Measurements from ENCODE around the gene ST6GALNAC2.
"Not testable (repeated sequence)": the region's sequence is repeated elsewhere in the genome, so short reads cannot be mapped to it uniquely, and the experiment has no call there.

The ST6GALNAC2 gene

DNA sequence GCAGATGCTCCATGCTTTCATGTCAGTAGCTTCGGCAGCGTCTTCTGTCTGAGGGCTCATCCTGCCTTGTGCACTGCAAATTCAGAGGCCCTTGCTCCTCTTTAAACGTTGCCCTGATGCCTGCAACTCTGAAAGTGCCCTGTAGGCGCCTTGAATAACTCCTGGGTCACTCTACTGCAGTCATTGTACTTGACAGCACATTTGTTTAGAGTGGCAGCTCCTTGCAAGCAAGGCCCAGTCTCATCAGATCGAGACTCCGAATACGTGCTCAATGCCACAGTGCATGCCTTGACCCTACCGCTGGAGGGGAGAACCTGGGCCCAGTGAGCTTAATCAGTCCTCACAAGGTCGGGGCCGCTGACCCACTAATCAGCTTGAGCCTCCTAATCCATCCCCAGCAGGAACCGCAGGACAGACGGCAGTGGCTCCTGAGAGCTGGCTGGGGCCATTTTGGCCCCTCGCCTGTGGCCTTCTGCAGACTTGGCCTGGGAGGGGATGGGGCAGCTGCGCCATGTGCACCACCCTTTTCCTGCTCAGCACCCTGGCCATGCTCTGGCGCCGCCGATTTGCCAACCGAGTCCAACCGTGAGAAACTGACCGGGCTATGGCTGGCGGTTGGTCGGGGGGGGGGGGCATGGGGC, 45.9 kb downstream of the ST6GALNAC2 start, which contains the start of gene PRCD:
PRCD (plus strand) TSS at position 414 of the 641 bp plus-strand sequence; CDS start at position 512, 98 bp downstream.
- no peak for DNase-seq (ENCODE audit: low read depth)

DNA sequence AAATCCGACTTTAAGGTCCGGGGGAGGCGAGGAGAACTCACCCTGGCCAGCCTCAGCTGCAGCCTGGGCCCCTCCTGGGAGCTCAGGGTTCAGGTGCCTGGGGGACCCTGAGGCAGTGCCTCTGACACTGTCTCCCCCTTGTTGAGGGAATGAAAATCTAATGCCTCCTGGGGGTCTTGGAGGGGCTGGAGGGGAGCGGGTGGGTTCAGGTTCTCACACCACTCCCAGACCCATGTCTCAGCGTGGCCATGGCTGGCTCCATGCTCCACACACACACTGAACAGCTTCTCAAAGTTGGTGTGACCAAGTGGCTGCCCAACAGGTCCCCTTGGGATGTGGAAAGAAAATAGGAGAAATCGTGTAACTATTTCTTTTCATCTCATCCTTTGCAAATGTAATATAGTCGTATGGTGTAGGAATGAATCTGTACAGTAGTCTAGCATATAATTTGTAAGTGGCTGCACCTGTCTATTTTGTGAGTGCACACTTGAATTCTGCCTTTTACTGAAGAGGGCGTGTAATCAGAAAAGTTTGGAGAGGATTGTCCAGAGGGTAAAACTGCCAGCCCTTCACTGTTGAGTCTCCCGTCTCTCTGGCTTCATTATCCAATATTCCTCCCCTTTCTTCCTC, 46.6 kb downstream of the ST6GALNAC2 start:
- no peak for DNase-seq (ENCODE audit: low read depth)

DNA sequence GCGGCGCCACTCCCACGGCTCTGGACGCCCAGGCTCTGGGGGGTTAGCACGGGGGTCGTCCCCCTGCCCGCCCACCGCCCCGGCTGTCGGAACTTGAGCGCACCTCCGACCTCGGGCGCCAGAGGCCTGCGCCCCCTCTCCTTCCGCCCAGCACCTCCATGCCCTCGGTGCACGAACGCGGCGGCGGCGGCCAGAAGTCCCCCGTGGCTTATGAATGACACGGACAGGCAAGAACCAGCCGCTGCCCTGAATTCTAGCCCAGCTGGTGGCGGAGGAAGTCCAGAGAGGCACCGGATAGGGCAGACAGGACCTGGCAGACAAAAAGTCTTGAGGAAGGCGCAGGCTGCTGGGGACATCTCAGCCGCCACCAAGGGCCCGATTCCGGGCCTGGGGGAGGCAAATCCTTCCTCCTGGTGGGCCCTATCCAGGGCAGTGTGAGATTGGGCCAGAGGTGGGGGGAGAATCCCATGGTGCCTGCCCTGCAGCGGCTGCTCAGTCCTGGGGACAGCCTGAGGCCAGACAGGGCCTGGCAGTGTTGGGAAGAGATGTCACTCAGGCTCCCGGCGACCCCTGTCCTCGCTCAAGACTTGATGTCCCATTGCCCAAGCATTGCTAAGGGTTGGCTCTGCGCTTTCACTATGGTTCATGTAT, 47.3 kb downstream of the ST6GALNAC2 start:
- no peak for DNase-seq (ENCODE audit: low read depth)

DNA sequence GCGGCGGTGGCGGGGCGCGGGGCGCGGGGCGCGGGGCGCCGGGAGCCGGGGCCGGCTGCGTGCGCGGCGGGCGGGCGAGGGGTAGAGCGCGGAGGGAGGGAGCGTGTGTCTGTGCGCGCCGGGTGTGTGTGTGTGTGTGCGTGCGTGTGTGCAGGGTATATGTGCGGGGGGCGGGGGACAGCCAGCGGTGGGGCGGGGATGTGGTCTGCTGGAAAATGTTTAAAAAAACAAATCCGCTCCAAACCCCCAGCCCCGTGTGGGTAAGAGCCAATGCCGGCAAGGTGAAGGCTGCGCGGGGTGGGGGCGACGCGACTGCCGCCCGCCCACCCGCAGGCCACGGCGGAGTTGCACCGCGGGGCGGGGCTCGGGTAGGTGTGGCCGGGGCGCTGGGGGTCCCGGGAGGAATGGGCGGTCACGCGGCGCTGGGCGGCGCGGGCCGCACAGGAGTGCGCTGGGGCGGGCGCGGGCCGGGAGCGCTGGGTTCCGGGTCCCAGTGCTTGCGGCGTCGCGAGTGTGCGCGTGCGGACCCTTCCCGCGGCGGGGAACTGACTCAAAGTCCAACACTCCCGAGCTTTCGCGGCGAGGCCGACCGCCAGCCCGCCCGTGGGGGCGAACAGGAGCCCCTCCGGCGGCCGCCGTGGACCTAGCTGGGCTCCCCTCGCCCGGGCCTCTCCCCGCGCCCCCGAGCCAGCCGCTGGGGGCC, 47.9 kb downstream of the ST6GALNAC2 start, which contains the start of gene CYGB:
CYGB (minus strand) TSS at position 132 of the 703 bp plus-strand sequence. CDS start 167 bp downstream, outside the sequence.
- no peak for DNase-seq (ENCODE audit: low read depth)

DNA sequence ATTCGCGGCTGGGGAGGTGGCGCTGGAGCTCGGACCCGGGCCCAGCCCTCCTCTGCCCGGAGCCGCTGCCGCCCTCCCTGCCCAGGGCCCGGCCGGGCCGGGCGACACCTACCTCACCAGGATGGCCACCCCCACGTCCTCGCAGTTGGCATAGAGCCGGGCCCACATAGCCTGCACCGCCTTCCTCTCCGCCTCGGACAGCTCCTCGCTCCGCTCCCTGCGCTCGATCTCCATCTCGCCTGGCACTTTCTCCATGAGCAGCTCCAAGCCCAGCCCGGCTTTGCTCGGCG, 48.4 kb downstream of the ST6GALNAC2 start:
- no peak for DNase-seq (ENCODE audit: low read depth)

DNA sequence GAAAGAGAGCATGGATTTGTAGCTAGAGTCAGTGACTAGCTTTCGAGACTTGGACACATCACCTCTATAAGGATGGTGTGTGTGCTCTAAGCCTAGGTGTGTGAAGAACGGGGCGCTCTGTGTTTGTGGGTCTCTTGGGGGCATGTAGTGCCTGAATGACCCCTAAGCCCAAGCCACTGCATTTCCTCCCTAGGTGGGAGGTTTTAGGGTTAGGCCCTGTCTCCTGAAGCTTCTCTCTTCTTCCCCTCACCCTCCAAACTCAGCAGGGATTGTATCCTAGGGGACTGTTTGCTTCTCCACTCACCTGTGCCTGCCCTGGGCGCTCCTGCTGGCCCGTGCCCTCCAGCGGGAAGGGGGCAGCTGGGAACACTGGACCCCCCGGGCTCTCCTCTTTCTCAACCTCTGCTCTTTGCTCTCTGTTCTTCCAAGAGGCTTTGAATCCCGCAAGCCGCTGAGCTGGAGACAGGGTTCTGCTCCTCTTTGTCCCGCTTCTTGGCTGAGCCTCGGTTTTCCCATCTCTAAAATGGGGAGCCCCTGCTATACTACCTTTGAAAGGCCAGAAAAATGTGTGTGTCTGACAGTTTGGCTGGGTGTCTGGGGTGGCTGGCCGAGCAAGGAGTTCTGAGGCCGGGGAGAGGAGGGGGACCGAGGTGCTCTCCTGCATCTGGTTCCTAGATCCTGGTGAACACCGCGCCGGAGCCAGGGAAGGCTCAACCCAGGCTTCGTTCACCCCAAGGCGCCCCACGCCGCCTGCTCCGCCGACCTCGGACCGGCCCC, 49.0 kb downstream of the ST6GALNAC2 start:
- DNase-seq (ENCODE audit: low read depth), result no peak

DNA sequence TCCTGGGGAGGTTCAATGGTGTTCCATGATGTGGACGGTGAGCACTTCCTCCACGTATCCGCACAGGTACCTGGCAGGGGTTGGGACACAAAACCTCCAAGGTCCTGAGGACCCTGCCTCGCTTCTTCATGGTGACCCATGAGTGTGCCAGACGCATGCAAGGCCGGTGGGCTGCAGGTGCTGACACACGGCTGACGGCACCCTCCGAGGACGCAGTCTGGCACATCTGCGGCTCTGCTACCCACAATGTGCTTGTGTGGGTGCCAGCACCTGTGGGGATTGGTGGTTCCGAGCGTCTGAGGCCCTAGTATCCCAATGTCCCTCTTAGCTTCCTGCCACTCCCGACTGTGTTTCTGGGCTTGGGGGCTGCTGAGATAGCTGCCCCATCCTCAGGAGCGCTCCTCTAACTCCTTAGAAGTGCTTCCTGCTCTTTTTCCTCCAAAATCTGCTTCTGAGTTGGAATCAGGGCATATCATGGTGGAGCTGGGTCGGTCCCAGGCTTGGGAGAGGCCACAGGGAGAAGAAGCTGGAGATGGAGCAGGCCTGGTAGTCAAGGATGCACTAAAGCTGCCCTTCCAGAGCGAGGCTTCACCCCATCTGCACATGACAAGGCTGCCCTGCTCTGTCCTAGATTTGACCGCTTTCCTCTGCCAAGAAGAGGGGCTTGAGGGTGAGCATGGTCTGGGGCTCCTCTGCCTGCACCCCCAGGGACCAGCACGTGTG, 49.7 kb downstream of the ST6GALNAC2 start:
- DNase-seq (ENCODE audit: low read depth), result no peak

DNA sequence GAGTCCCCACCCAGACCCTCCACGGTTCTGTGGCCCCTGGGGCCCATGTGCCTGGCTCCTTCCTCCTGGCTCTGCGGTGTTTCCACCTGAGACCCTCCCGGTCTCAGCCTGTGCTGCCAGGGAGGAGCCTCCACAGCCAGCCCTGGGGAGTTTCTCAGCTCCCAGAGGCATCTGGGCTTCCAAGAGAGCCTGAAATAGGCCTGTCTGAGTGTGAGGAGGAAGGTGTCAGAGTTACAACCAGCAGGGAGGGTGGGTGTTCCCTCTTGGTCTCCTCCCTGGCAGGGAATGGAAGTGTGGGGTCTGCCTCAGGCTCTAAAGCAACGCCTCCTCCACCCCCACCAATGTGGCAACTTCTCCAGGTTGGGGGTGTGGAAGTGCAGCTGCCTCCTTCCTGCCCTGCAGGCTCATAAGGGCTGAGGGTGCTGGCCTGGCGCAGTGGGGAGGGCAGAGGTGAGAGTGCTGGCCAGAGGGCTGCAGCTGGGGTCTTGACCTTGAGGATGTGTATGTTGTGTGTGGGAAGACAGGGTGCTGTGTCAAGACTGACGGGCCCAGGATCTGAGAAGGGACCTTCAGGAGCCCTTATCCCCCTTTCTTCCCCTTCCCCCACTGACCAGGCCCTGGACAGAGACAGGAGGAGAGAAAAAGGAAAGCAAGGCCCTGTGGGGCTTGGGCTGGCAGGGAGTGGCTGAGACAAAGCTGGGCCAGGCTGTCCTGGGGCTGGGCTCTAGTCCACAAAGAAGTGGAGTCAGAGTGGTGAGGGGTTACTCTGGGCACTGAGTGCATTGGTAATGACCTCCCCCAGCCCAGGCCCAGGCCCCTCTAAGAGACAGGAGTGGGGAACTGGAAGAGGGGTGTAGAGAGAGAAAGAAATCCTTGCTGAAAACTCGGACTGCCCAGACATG, 50.6 kb downstream of the ST6GALNAC2 start:
- DNase-seq (ENCODE audit: low read depth), result no peak

DNA sequence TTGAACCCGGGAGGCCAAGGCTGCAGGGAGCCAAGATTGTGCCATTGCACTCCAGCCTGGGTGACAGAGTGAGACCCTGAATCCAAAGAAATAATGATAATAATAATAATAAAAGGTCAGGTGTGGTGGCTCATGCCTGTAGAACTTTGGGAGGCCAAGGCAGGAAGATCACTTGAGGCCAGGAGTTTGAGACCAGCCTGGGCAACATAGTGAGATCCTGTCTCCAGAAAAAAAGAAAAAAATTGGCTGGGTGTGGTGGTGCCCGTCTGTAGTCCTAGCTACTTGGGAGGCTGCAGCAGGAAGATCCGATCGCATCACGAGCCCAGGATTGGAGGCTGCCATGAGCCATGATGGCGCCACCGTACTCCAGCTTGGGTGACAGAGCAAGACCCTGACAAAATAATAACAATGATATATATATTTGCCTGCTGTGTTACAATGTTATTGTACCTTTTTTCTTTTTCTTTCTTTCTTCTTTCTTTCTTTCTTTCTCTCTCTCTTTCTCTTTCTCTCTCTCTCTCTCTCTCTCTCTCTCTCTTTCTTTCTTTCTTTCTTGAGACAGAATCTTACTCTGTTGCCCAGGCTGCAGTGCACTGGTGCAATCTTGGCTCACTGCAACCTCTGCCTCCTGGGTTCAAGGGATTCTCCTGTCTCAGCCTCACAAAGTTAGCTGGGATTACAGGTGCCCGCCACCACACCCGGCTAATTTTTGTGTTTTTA, 51.9 kb downstream of the ST6GALNAC2 start:
- DNase-seq (ENCODE audit: low read depth), result not testable (repeated sequence)

DNA sequence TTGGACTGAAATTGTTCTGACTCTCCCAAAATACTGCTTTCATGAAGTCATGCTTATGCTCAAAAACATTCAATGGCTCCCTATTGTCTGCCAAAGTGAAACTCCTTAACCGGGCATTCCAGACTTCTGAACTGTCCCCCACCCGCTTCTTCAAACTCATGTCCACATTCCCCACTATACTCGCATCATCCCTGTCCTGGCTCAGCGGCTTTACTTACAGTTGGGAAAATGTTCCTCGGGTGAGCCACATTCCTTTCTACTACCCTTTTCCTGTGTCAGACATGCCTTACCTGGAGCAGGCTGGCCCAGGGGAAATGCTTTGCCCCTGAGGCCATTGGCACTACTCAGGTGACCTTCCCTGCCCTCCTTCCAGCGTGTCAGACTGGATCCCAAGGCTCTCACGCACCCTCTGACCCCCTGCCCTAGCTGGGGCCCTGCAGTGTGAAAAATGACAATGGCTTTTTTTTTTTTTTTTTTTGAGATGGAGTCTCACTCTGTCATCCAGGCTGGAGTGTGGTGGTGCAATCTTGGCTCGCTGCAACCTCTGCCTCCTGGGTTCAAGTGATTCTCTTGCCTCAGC, 53.5 kb downstream of the ST6GALNAC2 start:
- no peak for DNase-seq (ENCODE audit: low read depth)

DNA sequence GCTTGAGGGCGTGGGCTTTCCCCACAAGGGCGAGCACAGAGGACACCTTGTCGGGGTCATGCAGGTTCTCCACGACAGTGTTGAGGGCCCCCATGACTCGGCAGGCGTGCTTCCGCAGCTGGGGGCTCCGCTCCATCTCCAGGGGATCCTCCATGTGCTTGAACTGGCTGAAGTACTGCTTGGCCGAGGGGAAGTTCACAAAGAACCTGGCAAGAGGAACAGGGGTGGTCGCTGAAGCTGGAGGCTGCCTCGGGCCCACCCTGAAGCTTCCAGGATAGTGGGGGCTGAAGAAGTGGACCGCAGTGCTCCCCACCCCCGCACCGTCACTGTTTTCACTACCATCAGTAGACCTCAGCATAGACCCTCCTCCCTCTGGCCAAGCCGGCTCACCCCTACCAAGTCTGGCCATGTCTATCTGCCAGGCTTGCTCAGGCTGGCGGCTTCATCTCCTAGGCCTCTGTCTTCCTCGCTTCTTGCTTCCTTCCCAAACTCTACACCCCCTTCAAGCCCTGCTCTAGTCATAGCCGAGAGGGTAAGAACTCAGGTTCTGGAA, 54.1 kb downstream of the ST6GALNAC2 start:
- DNase-seq (ENCODE audit: low read depth), result no peak

DNA sequence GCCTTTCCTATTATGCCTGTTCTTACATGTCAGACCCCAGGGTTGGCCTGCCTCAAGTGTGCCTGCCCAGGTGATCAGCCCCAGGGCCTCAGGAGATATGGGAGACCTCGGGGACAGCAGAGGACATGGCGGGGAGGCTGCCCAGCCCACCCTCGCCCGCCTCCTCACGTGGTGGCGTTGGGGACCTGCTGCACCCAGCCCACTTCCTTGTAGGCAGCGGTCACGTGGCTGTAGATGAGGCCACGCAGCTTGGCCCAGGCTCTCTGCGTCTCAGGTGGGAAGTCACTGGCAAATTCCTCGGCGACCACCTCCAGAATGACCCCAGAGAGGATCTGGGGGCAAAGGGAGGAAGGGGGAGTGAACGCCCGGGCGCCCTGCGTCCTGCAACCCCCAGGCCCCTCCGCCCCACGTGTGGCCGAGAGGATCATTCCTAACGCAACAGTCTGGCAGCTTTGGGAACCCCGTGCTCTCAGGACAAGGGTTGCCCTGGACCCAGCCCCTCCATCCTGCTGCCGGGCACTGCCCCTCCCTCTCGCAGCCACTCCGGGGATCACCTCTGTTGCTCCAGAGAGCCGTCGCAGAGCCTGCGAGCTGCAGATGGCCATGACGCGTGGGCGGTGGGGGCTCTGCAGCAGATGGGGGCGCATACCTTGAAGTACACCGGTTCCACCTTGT, 54.7 kb downstream of the ST6GALNAC2 start:
- no peak for DNase-seq (ENCODE audit: low read depth)

DNA sequence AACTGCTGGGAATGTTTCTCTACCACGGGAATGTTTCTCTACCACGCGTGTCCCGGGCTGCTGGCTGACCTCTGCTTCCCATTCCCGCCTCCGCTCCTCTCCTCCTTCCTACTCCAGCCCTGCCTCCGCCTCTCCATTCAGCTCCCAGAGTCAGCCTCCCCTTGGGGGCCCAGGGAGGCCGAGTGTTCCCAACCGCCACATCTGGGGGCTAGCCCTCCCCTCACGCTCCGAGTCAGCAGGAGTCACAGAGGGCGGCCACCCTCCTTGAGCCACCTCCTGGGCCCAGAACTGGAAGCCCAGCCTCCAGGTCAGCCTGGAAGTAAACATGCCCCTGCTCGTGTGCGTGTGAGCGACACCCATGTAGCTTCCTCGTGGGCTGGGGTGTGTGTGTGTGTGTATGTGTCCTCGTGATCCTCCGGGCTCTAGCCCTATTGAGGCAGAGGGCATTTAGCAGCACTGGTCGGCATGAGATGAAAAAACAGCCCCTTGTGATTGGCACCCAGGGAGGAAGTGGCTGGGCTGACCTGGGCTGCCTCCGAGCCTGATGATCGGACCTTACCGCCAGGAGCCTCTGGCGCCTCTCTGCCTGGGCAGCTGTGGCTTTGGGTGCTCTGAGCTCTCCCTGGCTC, 55.5 kb downstream of the ST6GALNAC2 start:
- no peak for DNase-seq (ENCODE audit: low read depth)

DNA sequence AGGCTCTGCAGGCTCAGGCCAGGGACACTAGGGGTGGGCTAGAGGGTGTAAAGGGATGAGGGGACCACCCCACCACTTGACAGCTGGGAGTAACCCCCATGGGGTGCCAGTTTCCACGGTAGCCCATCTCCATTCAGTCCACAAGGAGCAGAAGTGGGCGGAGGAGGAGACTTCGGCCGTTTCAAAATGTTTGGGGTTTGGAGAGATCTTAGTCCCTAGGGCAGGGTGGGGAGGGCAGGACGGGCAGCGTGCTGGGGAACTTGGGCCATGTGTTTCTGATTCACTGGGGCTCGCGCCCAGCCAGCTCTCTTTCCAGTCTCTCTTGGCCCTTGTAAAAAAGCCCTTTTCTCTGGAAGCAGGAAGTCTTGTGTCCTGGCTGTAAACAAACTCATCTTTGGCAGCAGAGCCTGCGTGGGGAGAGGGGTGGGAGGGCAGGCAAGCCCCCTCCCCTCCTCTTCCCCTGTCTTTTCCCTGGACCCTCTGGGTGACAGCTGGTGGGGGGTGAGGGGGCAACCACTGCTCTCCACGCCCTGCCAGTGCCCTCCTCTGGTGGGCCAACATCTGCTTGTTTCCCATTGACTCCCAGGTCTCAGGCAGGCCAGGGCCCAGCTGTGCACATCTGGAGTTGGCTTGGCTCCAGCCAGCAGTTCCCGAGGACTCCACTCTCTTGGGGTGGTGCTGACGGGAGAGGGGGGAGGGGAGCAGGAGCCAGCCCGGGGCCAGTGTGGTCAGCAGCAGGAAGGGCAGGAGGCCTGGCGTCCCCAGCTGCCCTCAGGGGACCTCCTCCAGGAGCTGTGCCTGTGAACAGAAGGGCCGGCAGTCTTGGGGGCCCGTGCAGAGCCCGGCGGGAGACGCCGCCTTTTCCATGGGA, 56.2 kb downstream of the ST6GALNAC2 start:
- no peak for DNase-seq (ENCODE audit: low read depth)

DNA sequence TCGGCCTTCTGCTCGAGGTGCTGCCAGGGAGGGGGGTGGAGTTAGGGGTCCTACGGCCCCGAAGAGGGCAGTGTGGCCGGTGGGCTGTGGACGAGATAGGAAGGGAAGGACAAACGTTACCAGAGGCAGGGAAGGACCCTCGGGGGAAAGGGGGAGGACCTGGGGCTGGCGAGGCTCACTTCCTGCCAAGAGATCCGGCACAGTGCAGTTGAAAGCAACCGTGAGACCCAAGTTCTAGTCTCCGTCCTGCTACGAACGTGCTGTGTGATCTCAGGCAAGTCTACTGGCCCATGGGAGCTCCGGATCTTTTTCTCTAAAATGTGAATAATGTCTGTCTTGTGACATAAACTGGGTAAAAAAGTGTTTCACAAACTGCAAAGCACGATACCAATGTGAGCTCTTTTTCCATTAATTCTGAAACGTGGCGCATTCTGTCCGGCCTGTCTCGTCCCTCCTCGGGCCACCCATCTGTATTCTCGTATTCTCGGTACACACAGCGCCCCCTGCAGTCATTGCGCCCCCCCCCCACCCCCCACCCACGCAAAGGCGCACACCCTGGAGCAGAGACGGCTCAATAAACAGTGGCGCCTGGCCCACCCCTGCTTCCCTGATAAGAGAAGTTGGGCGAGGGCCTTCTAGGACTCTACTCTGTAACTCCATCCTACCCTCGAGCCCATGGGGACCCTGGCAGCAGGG, 57.0 kb downstream of the ST6GALNAC2 start:
- DNase-seq (ENCODE audit: low read depth), result no peak

DNA sequence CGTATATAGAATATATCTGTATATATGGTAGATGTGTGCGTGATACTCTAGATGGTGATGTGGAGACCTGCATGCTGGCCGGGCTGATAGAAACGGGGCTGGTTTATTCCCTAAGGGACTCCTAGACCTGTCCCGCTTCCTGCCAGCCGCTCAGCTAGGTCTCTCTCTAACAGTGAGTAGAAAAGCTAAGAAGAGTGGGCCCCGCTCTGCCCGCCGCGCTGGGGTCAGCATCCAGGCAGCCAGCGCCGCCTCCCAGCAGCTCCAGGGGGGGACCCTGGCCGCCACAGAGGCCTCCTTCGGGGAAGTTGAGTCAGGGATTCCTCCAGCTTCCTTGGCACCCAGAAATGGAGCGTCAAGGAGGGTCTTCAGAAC, 57.5 kb downstream of the ST6GALNAC2 start:
- no peak for DNase-seq (ENCODE audit: low read depth)
